ENCODE results near the gene SNX6.
"Not testable (repeated sequence)": the region's sequence is repeated elsewhere in the genome, so short reads cannot be mapped to it uniquely, and the experiment has no call there.

The SNX6 gene

DNA sequence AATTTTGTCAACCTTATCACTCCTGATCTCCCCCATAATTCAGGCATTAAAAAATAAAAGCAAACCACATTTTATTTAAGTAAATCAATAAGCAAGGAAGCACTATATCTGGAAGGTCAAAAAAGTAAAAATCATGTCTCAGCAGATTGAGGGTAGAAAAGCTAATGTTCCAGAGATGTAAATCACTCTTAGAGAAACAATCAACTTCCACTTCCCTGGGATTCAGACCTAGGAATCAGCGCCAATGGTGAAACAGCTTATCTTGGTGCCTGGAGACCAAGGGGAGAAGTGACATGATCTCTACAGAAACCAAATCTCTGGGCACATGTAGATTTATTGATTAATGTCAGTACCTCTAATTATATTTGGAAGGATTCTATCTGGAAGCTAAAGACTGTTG lies 10.9 kb upstream of the SNX6 start:
- no peak for DNase-seq (ENCODE audit: low spot score)
- no peak for FAIRE-seq

DNA sequence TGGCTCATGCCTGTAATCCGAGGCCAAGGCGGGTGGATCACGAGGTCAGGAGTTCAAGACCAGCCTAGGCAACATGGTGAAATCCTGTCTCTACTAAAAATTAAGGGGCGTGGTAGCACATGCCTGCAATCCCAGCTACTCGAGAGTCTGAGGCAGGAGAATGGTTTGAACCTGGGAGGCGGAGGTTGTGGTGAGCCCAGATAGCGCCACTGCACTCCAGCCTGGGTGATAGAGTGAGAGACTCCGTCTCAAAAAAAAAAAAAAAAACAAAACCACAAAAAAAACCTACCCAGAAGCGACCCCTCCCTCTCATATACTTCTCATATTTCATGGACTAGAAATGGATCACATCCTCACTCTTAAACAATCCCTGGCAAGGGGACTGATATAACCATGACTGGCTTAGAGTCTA lies 4.4 kb upstream of the SNX6 start:
- FAIRE-seq; DNase-seq (ENCODE audit: low spot score): not testable (repeated sequence)

DNA sequence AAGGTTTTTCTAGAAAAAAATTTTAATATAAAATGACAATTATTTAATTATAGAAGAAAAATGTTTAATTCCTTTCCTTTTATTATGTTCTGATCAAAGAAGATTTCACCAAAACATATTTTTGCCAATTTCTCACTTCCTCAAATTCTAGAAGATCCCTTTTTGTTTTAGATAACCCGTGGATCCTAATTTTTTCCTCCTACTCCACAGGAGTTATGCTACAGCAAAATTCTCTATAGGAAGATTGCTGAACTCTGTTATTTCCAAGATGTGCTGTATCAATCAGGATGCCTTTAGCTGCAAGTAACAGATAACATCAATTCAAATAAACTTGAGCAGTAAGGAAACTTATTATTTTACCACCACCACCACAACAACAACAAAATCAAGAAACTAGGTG lies 3.8 kb upstream of the SNX6 start:
- no peak for DNase-seq (ENCODE audit: low spot score)
- FAIRE-seq: no peak

DNA sequence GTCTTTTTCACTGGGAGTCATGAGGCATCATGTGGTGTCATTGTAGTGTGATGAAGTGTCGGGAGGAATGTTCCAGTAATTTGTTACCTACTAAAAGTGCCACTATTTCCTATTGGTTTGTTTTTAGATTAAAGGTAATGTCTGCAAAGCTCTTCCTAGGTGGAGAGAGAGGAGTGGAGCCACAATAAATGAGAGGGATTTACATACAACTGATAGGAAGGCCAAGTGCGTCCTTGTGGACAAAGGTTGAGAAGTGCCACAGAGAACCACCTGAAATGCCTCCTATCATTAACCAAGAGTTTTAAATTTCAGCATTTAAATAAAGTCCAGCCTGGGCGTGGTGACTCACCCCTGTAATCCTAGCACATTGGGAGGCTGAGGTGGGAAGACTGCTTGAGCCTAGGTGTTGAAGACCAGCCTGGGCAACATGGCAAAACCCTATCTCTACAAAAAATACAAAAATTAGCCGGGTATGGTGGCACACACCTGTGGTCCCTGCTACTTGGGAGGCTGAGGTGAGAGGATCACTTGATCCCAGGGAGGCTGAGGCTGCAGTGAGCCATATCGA lies 2.5 kb upstream of the SNX6 start:
- FAIRE-seq (no peak), DNase-seq (ENCODE audit: low spot score) (no peak)

DNA sequence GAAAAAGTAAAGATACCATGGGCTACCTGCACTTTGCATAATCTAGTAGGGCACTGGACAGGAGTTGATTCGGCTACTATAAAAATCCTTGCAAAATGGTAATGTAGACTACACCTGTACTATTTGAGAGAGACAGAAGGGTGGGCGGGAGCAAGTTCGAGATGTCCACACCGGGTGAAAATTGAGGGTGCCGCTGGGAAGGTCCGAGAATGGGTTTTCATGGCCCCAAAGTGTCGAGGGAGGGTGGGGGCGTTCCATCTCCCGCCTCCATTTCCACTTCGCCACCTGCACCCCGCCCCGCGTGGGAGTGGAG lies 648 bp downstream of the SNX6 start:
- DNase-seq (ENCODE audit: low spot score) (no peak), FAIRE-seq (no peak)

DNA sequence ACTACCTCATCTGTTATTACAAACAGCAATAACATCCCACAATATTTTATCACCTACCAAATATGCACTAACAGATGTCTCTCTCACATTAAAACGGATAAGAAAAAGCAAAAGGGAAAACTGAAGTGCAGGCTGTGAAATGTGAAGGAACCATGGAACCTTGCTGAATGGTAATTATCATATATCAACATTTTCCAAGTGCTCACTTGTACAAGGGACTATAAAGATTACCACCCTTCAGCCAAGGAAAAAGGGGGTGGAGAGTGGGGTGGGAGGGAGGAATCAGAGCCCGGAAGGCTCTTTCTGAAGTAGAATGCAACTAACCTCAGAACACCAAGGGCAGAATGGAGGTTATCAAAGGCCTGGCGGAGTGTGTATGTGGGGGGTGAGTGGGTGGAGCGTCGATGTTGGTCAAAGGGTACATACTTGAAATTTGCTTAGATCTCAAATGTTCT lies 1.2 kb downstream of the SNX6 start:
- no peak for DNase-seq (ENCODE audit: low spot score)
- no peak for FAIRE-seq

DNA sequence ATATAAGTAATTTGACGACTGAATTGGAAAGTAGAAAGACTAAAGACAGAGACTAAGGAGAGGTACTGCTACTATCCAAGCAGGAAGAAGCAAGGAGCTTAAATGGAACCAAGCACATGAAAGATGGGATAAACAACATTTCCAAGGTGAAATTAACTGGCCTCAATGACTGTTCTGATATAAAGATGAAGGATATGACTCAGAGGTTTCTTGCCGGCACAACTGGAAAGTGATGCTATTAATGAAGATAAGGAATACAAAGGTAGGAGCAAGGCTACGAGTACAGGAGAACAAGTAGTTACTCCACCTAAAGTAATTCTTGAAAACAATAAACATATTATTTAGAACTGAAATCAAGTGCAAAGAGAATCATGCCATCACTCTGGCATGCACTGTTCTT lies 6.4 kb downstream of the SNX6 start:
- FAIRE-seq (no peak), DNase-seq (ENCODE audit: low spot score) (no peak)

DNA sequence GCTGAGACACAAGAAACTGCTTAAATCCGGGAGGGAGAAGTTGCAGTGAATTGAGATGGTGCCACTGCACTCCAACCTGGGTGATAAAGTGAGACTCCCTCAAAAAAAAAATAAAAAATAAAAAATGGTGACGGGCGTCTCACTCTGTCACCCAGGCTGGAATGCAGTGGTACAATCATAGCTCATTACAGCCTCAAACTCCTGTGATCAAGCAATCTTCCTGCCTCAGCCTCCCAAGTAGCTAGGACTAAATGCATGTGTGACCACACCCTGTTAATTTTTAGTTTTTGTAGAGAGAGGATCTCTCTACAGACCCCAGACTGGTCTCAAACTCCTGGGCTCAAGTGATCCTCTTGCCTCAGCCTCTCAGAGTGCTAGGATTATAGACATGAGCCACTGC lies 9.1 kb downstream of the SNX6 start:
- FAIRE-seq (no peak), DNase-seq (ENCODE audit: low spot score) (no peak)

DNA sequence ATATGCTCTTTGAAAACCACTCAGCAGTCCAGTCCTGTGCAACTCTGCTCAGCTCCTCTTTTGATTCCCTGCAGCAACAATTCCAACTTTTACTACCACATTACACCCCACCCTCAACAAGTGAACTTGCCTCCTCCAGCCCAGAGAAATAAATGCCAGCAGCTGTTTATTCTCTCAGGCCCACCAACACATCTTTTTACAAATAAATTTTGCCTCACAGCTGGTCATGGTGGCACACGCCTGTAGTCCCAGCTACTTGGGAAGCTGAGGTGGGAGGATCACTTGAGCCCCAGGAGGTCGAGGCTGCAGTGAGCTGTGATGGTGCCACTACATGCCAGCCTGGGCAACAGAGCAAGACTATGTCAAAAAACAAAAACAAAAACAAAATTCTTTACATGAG lies 9.8 kb downstream of the SNX6 start:
- no peak for DNase-seq (ENCODE audit: low spot score)
- FAIRE-seq: no peak

DNA sequence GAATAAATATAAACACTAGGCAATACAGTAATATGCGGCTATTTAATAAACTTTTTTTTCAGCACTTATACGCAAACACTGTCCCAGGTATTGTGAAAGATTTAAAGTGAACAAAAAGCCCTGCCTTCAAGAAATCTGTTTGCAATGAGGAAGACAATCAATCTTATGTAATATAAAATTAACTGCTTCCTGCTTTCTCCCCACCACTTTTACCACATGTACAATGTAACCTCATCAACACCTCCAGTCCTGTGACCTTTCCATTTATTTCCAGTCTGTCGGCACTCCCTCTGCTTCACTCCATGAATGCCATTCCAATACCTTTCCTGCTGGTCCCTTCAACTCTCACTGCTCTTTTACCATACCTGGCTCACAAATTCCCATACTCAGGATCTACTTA lies 10.5 kb downstream of the SNX6 start:
- DNase-seq (ENCODE audit: low spot score) (no peak), FAIRE-seq (no peak)

DNA sequence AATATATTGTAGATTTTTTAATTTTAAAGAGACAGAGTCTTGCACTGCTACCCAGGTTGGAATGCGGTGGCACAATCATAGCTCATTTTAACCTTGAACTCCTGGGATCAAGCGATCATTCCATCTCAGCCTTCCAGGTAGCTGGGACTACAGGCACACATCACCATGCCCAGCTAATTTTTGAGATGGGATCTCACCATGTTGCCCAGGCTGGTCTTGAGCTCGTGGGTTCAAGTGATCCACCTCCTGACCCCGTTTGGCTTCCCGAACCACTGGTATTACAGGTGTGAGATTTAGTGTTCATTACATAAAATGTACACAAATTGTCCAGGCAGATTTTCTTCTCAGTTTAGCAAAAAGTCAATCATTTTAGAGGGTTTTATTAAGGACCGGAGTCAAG lies 13.6 kb downstream of the SNX6 start:
- no peak for FAIRE-seq
- DNase-seq (ENCODE audit: low spot score): no peak

DNA sequence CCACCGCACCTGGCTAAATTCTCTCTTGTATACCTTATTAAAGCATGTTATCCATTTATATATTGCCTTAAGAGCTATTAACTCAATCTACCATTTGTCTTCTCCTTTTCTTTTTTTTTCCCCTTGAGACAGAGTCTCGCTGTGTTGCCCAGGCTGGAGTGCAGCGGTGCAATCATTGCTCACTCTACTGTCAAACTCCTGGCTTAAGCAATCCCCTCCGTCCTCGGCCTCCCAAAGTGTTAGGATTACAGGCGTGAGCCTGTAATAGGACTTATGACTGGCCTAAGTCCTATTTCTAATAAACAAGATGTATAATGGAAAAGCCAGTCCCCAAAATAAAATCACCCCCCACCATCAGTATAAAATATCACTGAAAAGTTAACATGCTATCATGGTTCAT lies 14.4 kb downstream of the SNX6 start:
- FAIRE-seq (no peak), DNase-seq (ENCODE audit: low spot score) (no peak)

DNA sequence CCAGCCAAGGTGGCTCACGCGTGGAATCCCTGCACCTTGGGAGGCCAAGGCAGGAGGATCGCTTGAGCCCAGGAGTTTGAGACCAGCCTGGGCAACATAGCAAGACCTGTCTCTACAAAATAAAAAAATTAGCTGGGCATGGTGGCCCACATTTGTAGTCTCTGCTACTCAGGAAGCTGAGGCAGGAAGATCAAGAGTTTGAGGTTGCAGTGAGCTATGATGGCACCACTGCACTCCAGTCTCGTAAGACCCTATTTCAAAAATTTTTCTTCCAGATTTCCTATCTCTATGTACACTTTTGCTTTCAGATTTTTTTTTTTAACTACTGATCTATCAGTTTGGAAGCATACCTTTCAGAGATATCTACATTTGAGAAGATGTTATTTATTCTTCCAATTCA lies 15.3 kb downstream of the SNX6 start:
- FAIRE-seq (no peak), DNase-seq (ENCODE audit: low spot score) (no peak)

DNA sequence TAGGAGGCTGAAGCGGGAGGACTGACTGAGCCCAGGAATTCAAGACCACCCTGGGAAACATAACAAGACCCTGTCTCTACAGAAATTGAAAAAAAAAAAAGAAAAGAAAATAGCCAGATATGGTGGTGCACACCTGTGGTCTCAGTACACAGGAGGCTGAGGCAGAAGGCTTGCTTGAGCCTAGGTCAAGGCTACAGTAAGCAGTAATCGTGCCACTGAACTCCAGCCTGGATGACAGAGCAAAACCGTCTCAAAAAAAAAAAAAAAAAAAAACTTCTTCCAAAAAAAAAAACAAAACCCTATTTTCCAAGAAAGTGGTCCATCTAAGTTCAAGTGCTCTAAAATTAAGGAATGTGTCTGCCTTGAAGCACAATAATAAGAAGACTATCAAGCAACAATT lies 19.8 kb downstream of the SNX6 start:
- FAIRE-seq: no peak

DNA sequence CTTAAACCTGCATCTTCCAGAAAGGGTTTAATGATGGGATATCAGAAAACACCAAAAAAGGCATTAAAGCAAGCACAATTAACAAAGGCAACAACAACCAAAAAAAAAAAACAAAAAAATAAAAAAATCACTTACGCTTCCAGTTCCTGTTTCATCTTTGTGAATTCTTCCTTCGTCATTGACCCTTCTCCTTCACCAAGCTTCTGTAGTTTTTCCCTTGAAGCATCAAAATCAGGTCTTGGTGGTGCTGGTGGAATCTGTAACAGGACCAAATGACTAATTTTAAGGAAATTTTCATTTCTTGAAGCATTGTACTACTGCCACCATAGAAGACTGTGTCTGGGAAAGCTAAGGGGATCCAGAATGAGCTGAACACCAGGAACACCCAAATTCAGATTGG lies 24.5 kb downstream of the SNX6 start:
- FAIRE-seq (no peak), DNase-seq (ENCODE audit: low spot score) (no peak)

More for the DNA sequence above, 19.8 kb downstream of the SNX6 start:
- DNase-seq (ENCODE audit: low spot score): no peak

DNA sequence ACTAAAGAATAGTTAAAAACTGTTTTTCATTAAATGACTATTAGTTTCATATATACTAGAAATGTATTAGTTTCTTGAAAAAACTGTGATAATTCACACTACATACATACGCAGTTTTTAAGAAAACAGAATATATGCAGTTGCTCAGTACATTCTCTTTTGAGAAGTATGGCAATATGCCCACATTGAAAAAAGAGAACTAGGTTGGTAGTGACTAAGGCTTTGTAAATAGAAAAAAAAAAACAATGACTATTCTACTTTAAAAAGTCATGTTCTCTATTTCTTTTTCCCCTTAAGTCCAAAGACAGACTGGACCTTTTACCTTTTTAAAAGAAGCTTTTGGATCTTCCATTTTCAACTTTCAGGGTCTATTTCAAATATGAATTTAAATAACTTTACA lies 25.0 kb downstream of the SNX6 start:
- no peak for FAIRE-seq
- no peak for DNase-seq (ENCODE audit: low spot score)

DNA sequence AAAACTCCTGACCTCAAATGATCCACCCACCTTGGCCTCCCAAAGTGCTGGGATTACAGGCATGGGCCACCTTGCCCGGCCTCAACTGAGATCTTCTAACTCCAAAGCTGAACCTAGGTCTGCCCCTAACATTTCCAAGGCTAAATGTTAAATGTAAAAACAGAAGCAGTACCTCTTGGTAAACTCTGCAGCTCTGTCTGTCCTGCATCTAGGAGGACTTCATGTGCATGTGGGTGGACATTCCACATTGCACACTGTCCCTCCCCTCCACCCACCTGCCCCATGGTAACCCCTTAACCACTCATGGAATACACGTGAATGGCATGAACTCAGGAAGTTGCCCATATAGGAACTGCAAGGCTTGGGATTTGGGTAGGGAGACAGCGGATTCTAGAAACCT lies 33.1 kb downstream of the SNX6 start:
- no peak for DNase-seq (ENCODE audit: low spot score)
- no peak for FAIRE-seq

DNA sequence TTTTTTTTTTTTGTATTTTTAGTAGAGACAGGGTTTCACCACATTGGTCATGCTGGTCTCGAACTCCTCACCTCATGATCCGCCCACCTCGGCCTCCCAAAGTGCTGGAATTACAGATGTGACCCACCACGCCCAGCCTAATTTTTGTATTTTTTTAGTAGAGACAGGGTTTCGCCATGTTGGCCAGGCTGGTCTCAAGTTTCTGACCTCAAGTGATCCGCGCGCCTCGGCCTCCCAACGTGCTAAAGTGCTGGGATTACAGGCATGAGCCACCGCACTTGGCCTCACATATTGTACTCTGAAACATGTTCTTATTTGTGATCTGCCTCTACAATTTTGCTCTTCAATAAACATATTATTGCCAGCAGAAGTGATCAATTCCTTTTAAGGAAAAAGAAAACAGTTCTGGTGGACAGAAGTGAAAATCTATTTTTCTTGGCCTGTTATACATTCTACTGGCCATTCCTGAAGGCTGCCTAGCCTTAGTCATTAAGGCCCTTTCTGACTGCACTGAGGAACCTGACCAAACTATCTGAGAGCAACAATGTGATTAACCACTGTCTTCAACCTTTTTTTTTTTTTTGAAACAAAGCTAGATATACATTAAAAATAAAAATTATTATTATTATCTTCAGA lies 36.1 kb downstream of the SNX6 start:
- DNase-seq (ENCODE audit: low spot score) (no peak), FAIRE-seq (no peak)

DNA sequence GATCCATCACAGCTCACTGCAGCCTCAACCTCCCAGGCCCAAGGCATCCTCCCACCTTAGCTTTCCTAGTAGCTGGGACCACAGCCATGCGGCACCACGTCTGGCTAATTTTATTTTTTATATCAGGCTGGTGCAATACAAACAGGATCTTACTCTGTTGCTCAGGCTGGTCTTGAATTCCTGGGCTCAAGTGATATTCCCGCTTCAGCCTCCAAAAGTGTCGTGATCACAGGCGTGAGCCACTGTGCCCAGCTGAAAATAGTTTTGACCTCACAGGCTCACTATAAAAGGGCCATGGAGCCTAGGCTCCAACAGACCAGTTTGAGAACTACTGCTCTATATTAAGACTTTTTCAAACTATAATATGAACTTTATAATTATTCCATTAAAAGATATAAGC lies 37.3 kb downstream of the SNX6 start:
- no peak for DNase-seq (ENCODE audit: low spot score)
- FAIRE-seq: no peak

DNA sequence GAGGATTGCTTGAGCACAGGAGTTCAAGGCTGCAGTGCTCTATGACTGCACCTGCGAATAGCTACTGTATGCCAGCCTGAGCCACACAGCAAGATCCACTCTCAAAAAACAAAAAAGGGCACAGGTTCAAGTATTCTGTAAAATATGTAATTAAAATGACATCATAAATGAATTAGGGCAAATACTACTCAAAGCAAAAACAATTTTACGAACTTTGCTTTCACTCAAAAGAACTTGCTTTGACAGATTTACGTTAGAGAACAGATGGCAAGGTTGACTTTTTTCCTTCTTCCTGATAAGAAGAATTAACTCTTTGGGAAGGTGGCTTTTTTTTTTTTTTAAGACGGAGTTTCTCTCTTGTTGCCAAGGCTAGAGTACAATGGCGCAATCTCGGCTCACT lies 46.4 kb downstream of the SNX6 start:
- DNase-seq (ENCODE audit: low spot score): no peak
- FAIRE-seq: no peak

DNA sequence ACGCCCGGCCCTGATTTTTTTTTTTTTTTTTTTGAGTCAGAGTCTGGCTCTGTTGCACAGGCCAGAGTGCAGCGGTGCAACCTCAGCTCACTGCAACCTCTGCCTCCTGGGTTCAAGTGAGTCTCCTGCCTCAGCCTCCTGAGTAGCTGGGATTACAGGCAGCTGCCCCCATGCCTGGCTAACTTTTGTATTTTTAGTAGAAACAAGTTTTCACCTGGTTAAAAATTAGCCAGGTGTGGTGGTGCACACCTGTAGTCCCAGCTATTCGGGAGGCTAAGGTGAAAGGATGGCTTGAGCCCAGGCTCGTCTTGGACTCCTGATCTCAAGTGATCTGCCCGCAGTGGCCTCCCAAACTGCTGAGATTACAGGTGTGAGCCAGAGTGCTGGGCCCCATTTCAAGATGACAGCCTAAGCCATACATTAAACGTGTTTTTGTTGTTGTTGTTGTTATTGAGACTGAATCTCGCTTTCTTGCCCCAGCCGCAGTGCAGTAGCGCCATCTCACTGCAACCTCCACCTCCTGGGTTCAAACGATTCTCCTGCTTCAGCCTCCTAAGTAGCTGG lies 47.7 kb downstream of the SNX6 start:
- DNase-seq (ENCODE audit: low spot score): no peak
- no peak for FAIRE-seq

DNA sequence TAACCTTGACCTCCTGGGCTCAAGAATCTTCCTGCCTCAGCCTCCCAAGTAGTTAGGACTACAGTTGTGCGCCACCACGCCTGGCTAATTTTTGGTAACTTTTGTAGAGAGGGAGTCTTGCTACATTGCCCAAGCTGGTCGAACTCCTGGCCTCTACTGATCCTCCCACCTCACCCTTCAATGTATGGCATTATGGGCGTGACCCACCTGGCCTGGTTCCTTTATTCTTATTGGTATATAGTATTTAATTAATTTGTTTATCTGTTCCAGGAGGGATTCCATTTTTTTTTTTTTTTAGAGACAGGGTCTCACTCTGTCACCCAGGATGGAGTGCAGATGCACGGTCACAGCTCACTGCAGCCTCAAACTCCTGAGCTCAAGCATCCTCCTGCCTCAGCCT lies 49.6 kb downstream of the SNX6 start:
- FAIRE-seq (no peak), DNase-seq (ENCODE audit: low spot score) (no peak)

DNA sequence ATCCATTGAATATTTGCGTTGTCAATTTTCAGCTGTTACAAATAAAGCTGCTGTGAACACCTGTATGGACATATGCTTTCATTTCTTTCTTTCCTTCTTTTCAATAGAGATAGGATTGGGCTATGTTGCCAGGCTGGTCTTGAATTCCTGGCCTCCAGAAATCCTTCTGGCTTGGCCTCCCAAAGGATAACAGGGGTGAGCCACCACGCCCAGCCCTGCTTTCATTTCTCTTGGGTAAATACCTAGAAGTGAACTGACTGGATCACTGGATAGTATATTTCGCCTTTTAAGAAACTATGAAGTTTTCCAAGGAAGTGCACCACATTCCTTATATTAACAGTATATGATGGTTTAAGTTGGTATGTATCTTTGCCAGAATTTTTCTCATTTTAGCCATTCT lies 58.2 kb downstream of the SNX6 start:
- no peak for DNase-seq (ENCODE audit: low spot score)
- no peak for FAIRE-seq

DNA sequence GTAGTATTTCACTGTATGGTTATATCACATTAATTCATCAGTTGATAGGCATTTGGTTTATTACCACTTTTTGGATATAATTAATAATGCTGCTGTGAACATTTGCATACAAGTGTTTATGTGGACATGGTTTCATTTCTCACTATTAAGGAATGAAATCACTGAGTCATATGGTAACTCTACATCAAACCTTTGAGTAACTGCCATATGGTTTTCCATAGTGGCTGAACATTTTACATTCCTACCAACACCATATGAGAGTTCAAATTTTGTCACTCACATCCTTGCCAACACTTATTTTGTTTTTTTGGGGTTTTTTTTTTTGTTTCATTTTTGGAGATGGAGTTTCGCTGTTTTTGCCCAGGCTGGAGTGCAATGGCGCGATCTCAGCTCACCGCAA lies 60.2 kb downstream of the SNX6 start:
- DNase-seq (ENCODE audit: low spot score) (no peak), FAIRE-seq (no peak)
